Limb (tissue), 2 donors: Measurements from ENCODE around the gene UBXN11.
"Not testable (repeated sequence)": the region's sequence is repeated elsewhere in the genome, so short reads cannot be mapped to it uniquely, and the experiment has no call there.

Experiments used
- DNase-seq, 2 donors: peaks; one replicate each; pipeline ENCODE4 v3.0.0-alpha.2; 2016; ENCODE audit errors: extremely low spot score in 2 of 2

UBXN11 gene

GRCh38 chr1:26337206-26337535 is 30.7 kb upstream of the UBXN11 start:
- DNase-seq, result no peak

GRCh38 chr1:26336477-26337205 is 30.2 kb upstream of the UBXN11 start:
- DNase-seq, result peak; percentile 14 to 74

GRCh38 chr1:26335774-26336476 is 29.5 kb upstream of the UBXN11 start:
- peak in 1 of 2 donors; percentile 40 for DNase-seq

- not testable (repeated sequence) for DNase-seq
Measured at GRCh38 chr1:26333312-26333711, 26.9 kb upstream of the UBXN11 start.

- no peak for DNase-seq
Measured at GRCh38 chr1:26330276-26330675, 23.8 kb upstream of the UBXN11 start.

GRCh38 chr1:26329380-26329779 is 22.9 kb upstream of the UBXN11 start:
- not testable (repeated sequence) for DNase-seq

GRCh38 chr1:26328597-26328996 is 22.2 kb upstream of the UBXN11 start:
- no peak for DNase-seq

- DNase-seq, result no peak
Measured at GRCh38 chr1:26327956-26328362, 21.5 kb upstream of the UBXN11 start.

- DNase-seq, result no peak
Measured at GRCh38 chr1:26324550-26324949, 18.1 kb upstream of the UBXN11 start.

GRCh38 chr1:26323382-26323781 is 16.9 kb upstream of the UBXN11 start:
- DNase-seq, result no peak

- no peak for DNase-seq
Measured at GRCh38 chr1:26322042-26322331, 15.6 kb upstream of the UBXN11 start.

GRCh38 chr1:26321315-26322041 is 15.0 kb upstream of the UBXN11 start:
- peak; percentile 81 to 92 for DNase-seq

GRCh38 chr1:26320896-26321295 is 14.5 kb upstream of the UBXN11 start:
- DNase-seq, result no peak

GRCh38 chr1:26318338-26319064 is 12.1 kb upstream of the UBXN11 start:
- DNase-seq, result no peak

- DNase-seq, result no peak
Measured at GRCh38 chr1:26317612-26318337, 11.3 kb upstream of the UBXN11 start, which contains the start of gene CD52. CD52 (plus strand) TSS chr1:26317958; CDS start chr1:26318018, 60 bp downstream.

GRCh38 chr1:26317146-26317545 is 10.7 kb upstream of the UBXN11 start:
- DNase-seq, result no peak

- no peak for DNase-seq
Measured at GRCh38 chr1:26315874-26316850, 9.7 kb upstream of the UBXN11 start.

- DNase-seq, result no peak
Measured at GRCh38 chr1:26314501-26314900, 8.1 kb upstream of the UBXN11 start.

- DNase-seq, result not testable (repeated sequence)
Measured at GRCh38 chr1:26307966-26308899, 1.8 kb upstream of the UBXN11 start.
